Hepatic stellate cell (primary cell): ENCODE results near the gene SNX30.

Experiments used
- DNase-seq: peaks from one replicate; pipeline ENCODE4 v3.0.0; 2011; ENCODE audit warnings: low spot score

Gene SNX30

DNA sequence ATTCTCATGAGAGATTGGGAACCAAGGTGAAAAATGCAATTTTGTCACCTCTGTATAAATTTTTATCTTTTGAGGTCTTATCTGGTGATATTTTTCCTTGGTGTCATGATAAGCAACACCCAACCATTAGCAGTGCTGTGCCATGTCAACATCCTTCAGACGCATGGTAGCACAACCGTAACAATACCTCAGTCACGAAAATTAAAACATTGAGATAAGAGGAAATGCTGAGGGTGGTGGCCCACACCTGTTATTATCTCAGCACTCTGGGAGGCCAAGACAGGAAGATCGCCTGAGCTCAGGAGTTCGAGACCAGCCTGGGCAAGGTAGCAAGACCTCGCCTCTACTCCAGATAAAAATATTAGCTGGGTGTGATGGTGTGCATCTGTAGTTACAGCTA lies 107.4 kb downstream of the SNX30 start:
- no peak for DNase-seq

DNA sequence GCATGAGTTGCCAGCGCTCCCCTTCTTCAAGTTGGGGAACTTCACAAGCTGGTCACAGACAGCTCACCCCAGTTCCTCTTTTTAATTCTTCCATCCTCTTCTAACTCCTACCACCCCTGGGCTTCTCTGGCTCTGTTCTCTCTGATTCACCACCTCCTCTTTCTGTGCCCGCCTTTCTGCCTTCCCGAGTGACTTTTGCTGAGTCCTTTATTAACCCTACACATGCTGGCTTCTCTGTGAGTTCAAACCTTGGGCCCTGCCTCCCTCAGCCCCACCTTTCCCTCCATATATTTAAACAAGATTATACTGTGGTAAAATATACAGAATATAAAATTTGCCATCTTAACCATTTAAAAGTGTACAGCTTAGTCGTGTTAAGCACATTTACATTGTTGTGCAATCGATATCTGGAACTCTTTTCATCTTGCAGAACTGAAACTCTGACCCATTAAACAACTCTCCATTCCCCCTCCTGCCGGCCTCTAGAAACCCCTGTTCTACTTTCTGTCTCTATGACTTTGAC lies 108.1 kb downstream of the SNX30 start:
- no peak for DNase-seq

DNA sequence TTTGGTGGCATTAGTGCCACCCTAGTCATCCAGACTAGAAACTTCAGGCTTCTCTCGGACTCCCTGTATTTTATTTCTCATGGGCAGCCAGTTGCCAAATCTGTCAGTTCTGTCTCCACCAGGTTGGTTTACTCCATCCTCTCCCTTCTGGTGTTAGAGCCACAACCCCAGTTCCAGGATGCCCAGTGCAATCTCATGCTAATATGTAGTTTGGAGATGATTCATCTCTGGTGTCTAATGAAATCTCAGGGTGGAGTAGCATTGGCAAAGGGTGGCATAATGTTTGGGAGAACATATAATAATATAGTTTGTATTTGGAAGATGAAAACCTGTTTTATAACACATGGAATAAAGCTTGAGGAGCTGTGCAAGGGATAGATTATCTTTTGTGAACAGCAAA lies 109.9 kb downstream of the SNX30 start:
- no peak for DNase-seq

DNA sequence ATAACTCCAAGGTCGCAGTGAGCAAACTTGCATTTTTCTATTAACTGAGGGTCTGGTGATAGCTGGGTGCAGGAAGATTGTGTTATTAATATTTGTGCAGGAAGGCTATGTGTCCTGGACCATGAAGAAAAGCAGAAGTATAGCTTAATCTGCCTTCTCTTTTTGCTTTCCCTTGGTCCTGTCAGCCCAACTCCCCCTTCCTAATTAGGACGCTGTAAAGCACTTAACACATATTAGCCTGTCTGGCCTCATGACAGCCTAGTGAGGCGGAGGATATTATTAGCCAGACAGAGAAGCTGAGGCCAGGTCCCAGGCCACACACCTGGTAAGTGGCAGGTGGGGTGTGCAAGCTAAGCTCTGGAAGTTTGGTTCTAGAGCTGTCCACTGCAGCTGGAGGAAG lies 110.6 kb downstream of the SNX30 start:
- DNase-seq: no peak

DNA sequence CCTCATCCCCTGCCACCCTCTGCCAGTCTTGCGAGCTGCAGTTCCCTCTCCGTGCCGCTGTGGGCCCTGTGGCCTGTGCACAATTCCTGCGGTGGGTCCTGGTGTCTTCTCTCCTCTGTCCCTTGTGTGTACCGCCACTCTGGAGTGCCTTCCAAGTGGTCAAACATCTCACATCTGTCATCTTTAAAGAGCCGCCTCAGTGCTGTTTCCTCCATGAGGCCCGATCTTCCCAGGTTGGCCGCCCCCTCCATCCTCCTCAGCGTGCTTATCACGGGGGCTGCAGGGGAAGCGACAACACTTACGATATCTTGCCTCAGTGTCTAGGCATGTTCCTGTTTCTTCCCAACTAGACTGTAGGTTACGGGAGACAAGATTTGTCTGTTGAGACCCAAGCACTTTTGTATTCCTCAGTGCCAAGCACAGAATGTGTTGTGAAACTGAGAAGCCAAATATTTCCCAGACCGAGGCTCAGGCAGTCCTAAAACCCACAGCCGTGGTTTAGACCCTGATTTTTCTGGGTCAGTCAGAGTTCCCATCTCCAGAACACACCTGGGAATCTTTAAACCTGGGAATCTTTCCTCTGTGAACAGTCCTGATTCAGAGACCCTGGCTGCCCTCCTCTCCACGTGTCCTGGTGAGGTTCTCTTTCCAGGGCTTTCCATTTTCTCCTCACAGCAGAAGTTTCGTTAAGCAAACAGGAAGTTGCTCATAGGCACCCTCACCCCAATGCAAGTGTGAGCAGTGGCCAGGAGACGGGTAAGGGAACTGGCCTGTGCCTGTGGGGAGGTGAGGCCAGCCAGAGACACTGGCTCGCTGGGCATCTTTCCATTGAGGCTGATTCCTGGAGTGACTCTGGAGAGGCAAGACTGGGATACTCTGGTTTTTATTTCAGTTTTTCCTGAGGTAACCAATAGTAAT lies 111.3 kb downstream of the SNX30 start:
- DNase-seq: no peak

DNA sequence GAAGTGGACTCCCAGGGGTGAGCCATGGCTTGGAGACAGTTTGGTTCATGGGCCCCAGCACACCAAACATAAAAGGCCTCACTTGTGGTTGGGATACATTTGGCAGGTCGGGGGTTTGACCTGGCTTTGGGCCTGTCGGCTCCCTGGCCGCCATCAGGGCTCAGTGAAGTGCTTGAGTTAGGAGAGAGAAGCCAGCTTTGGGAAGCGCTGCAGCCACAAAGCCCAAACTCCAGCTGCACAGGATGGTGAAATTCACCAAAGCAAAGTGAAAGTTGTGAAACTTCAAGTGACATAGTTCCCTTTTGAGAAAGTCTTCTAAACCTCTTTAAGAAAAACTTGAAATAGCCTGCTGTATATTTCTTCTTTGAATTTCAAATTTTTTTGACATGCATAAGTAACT lies 112.7 kb downstream of the SNX30 start:
- DNase-seq: no peak

DNA sequence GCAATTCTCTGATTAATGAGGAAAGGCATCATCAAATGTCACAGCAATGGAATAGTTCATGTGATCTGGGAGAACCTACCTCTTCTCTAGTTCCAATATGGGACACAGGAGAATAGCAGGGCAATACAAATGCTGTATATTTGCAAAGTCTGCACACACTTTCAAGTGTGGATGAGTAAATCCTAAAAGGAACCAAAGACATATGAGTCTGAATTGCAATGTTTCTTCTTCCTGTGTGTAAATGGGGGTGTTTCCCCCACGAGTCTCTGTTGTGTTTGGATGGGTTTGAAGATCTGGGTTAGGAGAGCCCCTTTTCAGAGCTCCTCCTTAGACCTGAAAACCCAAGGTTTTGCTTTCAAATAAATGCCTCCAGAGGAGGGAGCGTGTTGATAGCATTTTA lies 113.2 kb downstream of the SNX30 start:
- DNase-seq: no peak

DNA sequence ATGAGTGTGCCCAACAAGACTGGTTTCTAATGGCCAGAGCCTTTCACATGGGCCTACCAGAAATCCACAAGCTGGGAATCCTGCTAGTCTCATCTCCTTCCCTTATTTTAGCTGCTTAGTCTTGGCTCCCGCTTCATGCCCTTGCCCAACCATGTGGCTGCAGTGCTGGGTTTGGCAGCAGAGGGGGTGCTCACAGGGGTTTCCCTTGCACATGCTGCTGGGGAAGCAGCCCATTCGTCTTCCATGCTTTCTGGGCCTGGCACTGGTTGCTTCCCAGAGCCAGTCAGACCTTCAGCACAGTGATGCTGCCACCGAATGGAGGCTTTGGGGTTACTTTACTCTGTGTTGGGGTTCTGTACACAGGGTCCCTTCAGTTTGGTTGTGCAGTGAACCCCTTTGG lies 113.8 kb downstream of the SNX30 start:
- no peak for DNase-seq

DNA sequence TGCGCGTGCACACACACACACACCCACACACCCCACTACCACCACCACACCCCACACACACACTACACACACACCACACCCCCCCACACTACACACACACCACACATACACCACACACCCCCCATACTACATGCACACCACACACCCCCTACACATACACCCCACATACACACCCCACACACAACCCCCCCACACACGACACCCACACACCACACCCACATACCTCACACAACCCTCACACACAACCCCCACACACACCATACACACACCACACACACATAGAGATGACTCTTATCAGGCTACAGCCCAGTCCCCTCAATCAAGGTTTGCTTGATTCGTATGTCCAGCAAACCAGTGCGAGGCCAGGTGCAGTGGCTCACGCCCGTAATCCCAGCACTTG lies 114.4 kb downstream of the SNX30 start:
- DNase-seq: no peak

DNA sequence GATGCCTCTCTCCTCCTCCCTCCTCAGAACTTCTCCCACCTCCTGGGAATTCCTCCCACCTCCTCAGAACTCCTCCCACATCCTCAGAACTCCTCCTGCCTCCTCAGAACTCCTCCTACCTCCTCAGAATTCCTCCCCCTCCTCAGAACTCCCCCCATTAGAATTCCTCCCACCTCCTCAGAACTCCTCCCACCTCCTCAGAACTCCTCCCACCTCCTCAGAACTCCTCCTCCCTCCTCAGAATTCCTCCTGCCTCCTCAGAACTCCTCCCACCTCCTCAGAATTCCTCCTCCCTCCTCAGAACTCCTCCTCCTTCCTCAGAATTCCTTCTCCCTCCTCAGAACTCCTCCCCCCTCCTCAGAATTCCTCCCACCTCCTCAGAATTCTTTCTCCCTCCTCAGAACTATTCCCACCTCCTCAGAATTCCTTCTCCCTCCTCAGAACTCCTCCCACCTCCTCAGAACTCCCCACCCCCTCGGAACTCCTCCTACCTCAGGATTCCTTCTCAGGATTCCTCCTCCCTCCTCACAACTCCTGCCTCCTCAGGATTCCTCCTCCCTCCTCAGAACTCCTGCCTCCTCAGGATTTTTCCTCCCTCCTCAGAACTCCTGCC lies 116.2 kb downstream of the SNX30 start:
- peak; percentile 65 for DNase-seq

DNA sequence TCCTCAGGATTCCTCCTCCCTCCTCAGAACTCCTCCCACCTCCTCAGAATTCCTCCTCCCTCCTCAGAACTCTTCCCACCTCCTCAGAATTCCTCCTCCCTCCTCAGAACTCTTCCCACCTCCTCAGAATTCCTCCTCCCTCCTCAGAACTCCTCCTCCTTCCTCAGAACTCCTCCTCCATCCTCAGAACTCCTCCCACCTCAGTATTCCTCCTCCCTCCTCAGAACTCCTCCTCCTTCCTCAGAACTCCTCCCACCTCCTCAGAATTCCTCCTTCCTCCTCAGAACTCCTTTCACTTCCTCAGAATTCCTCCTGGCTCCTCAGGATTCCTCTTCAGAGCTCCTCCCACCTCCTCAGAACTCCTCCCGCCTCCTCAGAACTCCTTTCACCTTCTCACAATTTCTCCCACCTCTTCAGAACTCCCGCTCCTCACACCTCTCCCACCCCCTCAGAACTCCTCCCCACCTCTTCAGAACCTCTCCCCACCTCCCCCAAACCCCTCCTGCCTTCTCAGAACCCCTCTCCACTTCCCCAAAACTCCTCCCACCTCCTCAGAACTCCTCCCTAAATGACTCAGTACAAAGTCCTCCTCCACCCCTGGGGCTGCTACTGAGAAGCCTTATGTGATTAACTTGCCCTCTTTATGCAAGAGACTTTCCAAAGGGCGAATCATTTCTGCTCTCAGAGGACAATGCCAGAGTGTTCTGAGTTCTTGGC lies 116.9 kb downstream of the SNX30 start:
- DNase-seq: peak; percentile 83

DNA sequence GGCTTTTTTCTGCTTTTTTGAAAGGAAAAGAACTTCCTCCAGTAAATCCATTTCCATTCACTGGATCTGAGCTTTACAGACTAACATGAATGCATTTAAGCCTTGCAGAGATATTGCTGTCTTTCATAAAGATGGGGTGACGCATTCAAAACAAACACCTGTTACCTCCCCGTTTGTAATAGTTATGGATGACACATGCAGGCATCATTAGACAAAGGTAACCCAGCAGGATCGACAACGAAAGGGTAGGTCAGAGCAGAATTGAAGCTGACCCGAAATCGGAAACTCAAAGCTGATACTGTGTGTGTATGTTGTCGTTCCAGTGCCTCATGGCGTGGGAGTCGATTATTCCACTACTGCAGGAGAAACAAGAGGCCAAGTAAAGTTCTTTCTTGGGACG lies 117.9 kb downstream of the SNX30 start:
- no peak for DNase-seq

DNA sequence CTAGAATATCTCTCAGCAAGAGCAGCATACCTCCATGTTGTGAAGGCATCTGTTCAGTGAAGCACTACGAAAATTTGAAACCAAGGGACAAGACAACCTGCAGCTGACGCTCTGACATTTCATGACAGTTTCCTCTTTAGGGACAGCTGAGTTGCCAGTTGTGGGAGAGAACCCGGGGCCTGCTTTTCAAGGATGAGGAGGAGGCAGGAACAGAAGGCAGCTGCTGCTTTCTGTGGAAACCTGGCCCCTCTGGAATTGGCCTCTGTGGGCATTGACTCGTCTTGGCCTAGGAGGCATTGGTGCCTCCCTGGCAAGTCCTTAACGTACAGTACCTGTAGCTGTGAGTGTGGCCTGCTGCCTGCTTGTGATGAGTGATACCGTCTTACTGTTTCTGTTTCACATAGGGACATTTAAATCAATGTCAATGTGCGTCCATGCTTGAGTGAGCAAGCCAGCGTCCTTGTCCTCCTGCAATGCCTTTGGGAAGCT lies 118.5 kb downstream of the SNX30 start:
- DNase-seq: no peak

DNA sequence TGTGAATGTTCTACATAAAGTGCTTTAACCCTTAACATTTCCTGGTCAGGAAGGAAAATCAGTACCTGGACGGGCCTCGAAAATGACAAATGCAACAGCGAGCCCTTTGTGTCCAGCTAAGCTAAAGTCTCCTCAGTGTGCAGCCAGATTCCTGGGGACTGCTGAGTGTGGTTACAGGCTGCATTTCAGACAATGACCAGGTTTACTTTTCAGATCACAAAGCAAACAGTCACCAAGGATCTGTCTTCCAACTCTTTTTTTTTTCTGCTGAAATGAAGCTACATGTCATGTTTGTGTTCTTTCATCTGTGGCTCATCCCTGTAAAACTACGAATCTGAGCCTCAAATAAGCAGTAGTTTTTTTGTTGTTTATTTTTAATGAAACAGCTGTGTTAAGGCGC lies 119.4 kb downstream of the SNX30 start:
- DNase-seq: no peak

DNA sequence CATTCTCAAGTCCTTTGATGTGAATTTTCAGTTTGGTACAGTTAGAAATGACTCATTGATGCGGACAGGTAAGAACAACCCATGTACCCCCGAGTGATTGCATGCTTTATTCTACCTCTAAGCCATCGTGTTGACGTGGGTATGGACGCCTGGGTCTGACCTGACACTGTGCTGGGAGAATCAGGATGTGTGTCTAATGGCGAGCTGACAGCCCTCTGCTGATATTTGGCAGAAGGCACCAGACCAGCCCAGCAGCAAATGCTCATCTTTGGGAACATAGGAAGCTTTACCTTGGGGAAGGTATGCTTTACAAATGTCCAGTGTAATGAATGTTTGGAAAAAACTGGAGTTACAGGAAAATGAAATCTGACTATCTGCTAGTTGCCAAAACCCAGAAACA lies 120.0 kb downstream of the SNX30 start:
- no peak for DNase-seq

DNA sequence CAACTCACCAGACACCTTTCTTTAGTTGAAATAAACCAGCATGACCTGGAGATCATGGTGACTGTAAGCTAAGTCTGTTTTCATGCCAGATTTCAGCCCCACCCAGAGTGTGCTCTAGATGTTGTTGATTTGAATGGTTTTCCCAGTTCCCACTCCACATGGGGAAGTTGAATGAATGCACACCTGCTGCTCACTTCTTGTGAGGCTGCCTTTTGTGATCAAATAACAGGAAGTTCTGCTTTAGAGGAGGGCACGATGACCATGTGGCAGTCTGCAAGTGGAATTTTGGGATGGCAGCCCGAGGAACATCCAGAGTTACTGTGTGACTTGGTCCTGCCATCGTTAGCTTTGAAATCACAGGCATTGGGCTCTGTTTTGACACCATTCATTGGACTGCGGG lies 121.5 kb downstream of the SNX30 start:
- DNase-seq: no peak

DNA sequence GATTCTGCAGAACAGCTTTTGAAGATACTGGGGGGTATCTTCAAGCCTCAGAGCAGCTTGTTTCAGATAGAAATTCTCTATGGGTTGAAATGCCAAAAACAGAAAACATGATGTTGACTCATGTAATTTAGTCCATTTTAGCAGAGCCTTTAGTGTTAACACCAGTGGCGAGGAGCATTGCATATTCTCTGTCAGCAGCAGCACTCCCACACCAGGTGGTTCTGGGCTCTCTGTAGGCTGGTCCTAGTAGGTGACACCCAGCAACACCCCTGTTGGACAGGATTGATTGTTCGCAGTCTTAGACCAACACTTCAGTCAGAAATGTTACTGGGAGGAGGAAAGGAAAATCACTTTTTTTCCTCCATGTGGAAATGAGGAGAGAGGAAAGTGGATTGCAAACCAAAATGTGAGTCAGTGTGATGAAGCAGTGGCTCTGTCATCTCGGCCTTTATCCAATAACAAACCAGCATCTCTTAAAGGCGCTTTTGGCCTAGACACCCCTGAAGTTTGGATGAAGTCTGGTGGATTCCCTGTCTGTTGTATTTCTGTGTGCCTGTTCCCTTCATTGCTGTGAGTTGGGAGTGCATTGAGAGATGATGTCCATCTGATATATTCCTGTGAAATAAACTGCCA lies 123.3 kb downstream of the SNX30 start:
- no peak for DNase-seq

DNA sequence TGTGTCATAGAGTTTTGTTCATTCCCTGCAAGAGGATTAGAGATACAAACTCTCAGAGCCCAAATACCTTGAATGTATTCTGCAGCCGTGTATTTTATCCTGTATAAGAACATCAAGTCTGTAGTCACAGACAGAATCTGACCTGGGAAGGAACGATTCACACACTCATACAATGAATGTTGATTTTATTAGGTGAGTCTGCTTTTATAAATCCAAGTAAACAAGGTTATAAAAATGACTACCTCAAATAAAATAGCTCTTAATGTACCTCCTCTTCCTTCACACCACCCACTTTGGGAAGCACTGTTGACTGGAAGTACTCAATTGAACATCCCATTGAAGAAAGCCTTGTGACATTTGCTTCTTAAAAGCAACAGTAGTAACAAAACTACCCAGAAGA lies 128.2 kb downstream of the SNX30 start:
- DNase-seq: no peak

DNA sequence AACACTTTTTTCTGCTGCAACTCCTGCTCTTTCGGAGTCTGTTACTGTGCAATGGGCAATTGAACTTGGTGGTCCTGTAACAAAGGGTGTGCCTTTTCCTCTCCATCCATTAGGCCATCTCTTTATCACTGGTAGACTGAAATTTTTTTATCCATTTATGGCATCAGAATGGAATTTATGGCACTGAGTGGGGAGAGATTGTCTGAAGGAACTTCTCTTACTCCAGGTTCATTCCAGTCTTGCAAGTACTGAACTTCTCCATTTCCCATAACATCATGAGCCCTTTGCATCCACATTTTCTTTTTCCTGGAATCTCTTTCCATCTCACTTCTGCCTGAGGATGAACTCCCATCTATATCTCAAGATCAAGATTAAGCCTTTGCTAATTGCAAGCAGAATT lies 130.1 kb downstream of the SNX30 start:
- no peak for DNase-seq

DNA sequence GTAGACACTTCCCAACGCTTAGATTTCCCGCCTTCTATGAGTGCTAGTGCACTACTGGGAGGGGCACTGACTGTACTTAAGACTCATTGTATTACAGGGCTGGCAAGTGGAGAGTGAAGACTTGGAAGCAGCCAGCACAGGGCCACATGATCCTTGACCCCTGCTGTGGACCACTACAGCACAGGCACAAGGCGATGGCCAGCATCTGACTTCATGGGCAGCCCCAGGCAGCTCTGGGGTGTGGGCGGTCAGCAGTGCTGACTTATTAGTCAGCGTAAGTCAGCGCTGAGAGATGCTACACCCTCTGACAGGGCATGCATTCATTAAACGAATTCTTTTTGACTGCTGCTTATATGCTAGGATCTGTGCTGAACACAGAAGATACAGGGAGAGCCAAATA lies 130.8 kb downstream of the SNX30 start:
- DNase-seq: no peak

DNA sequence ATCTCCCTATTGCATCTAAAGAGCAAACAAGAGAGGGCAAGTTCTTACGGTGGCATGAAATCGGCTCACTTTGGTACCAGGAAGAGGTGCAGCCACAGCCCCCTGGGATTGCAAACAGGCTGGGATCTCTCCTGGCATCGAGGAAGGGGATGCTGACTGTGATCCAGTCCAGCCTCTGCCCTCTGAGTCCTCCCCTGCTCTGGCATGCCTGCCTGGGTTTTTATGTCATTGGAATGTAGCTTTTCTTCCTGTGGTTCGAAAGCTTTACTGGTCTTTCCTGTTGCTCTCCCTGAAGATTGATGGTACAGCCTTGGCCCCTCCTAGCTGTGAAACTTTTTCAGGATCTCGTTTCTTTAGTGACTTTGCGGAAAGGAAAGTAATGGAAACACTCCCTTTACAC lies 133.5 kb downstream of the SNX30 start:
- peak; percentile 48 for DNase-seq

DNA sequence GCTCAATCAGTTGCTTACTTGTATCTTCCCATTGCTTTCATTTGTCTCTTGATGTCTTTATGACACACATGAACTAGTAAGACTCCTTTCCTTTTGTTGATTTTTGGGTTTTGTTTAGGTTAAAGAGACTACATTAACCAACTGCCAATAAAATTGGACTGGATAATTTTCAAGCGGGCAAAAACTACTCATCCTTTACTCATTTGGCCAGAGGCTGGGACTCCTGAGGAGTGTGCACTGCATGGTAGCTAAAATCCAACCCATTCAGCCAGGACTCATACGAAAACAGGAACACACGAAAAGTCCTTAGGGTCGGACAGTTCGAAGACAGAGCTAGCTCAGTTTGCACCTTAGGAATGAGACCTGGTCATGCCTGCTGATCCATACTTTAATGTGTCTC lies 134.2 kb downstream of the SNX30 start:
- DNase-seq: no peak
